Measurements from ENCODE around the gene RXRA. TPM values are rescaled to one million over a fixed set of nuclear protein-coding genes. Genes with fewer than 3 reads are reported as not detected.

Gene RXRA
- total RNA-seq, 1 donor from 2014 or later = 33.4 TPM

DNA sequence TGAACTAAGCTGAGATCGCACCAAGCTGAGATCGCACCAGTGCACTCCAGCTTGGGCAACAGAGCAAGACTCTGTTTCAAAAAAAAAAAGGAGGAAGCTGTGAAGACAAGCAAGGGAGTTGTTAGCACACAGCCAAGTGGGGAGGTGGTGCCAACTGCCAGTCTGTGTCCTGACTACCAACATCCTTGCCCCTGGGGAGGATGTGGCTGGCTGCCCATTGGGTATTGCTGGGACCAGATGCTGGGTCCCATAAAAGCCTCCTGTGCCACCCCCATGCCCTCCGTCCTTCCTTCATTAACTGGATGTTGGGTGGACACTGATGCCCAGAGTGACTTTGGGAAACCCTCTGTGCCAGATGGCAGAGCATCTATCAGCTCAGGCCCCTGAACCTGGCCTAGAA is 158.2 kb downstream of the RXRA start:
- H3K9ac ChIP-seq (ENCODE audit: low read length) = no peak overlapping the region

DNA sequence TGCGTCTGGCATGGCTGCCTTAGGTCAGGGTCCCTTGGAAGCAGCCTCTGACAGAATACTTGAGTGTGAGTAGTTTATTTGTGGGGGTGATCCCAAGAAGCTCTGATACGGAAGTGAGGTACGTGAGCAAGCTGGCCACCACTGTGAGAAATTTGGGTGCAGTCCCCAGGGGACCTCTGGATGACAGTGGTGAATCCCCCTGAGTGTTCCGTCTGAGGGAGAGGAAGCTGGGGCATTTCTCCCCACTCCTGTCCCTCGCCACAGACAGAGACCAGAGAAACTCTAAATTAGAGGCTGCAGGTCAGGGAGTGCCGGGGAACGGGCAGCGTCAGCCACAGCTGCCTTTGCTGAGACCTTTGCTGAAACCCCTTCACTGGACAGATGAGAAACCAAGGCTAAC is 159.4 kb downstream of the RXRA start:
- Histone ChIP-seq H3K4me1 (ENCODE audit: insufficient read depth, low read length) (peaks cover 4% of the 10 kb centered on the region), H3K9ac (ENCODE audit: low read length) (no peak overlapping the region), H3K27ac (ENCODE audit: low read depth, low read length) (no peak overlapping the region), H3K27me3 (ENCODE audit: insufficient read depth, low read length) (peaks cover 2% of the 10 kb centered on the region), H3K4me3 (ENCODE audit: insufficient read depth, low read depth, low read length) (no peak overlapping the region), H3K79me2 (ENCODE audit: insufficient read depth, low read length) (no peaks in the 10 kb centered on the region), H2AFZ (ENCODE audit: low read depth, low read length) (no peak overlapping the region), H3K36me3 (ENCODE audit: insufficient read depth, low read length) (no peaks in the 10 kb centered on the region), H3K4me2 (ENCODE audit: low read length) (no peak overlapping the region), H4K20me1 (ENCODE audit: insufficient read depth, low read length) (no peaks in the 10 kb centered on the region), H3K9me3 (ENCODE audit: insufficient read depth, low read depth, low read length) (no peaks in the 10 kb centered on the region)
- Mint-ChIP-seq H3K27me3 (ENCODE audit: low read depth, unreplicated experiment) (peaks cover 60% of the 10 kb centered on the region), H3K4me3 (ENCODE audit: unreplicated experiment) (no peak overlapping the region), H3K9me3 (ENCODE audit: unreplicated experiment) (peaks cover 17% of the 10 kb centered on the region), H3K36me3 (ENCODE audit: low read depth, unreplicated experiment) (peaks cover 10% of the 10 kb centered on the region), H3K27ac (ENCODE audit: unreplicated experiment) (no peak overlapping the region), H3K4me1 (ENCODE audit: low read depth, unreplicated experiment) (no peaks in the 10 kb centered on the region)
- no peak for TF ChIP-seq EZH2 (IDR thresholded peaks at IDR 0.05; ENCODE audit: insufficient read depth, low read length)
- TF ChIP-seq, protein P1, sequence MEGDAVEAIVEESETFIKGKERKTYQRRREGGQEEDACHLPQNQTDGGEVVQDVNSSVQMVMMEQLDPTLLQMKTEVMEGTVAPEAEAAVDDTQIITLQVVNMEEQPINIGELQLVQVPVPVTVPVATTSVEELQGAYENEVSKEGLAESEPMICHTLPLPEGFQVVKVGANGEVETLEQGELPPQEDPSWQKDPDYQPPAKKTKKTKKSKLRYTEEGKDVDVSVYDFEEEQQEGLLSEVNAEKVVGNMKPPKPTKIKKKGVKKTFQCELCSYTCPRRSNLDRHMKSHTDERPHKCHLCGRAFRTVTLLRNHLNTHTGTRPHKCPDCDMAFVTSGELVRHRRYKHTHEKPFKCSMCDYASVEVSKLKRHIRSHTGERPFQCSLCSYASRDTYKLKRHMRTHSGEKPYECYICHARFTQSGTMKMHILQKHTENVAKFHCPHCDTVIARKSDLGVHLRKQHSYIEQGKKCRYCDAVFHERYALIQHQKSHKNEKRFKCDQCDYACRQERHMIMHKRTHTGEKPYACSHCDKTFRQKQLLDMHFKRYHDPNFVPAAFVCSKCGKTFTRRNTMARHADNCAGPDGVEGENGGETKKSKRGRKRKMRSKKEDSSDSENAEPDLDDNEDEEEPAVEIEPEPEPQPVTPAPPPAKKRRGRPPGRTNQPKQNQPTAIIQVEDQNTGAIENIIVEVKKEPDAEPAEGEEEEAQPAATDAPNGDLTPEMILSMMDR (IDR thresholded peaks at IDR 0.05; ENCODE audit: insufficient read depth, low read depth, low read length) = no peak
- DNase-seq (ENCODE audit: low read depth) = no peak
- FAIRE-seq = no peak

More for the DNA sequence above, 158.2 kb downstream of the RXRA start:
- Mint-ChIP-seq H3K9me3 (ENCODE audit: unreplicated experiment) (peaks cover 14% of the 10 kb centered on the region), H3K36me3 (ENCODE audit: low read depth, unreplicated experiment) (peaks cover 7% of the 10 kb centered on the region), H3K4me3 (ENCODE audit: unreplicated experiment) (no peak overlapping the region), H3K4me1 (ENCODE audit: low read depth, unreplicated experiment) (no peaks in the 10 kb centered on the region), H3K27me3 (ENCODE audit: low read depth, unreplicated experiment) (peaks cover 54% of the 10 kb centered on the region), H3K27ac (ENCODE audit: unreplicated experiment) (no peak overlapping the region)
- DNase-seq (ENCODE audit: low read depth) (no peak), FAIRE-seq (no peak)
- H4K20me1 ChIP-seq (ENCODE audit: insufficient read depth, low read length) = no peaks in the 10 kb centered on the region
- H3K79me2 ChIP-seq (ENCODE audit: insufficient read depth, low read length) = no peaks in the 10 kb centered on the region
- peaks cover 2% of the 10 kb centered on the region for H3K27me3 ChIP-seq (ENCODE audit: insufficient read depth, low read length)
- TF ChIP-seq EZH2 (IDR thresholded peaks at IDR 0.05; ENCODE audit: insufficient read depth, low read length) = no peak
- TF ChIP-seq, protein P1 (IDR thresholded peaks at IDR 0.05; ENCODE audit: insufficient read depth, low read depth, low read length) = no peak
- peaks cover 4% of the 10 kb centered on the region for H3K4me1 ChIP-seq (ENCODE audit: insufficient read depth, low read length)
- no peak overlapping the region for H3K4me2 ChIP-seq (ENCODE audit: low read length)
- no peaks in the 10 kb centered on the region for H3K9me3 ChIP-seq (ENCODE audit: insufficient read depth, low read depth, low read length)
- no peaks in the 10 kb centered on the region for H3K36me3 ChIP-seq (ENCODE audit: insufficient read depth, low read length)
- H3K27ac ChIP-seq (ENCODE audit: low read depth, low read length) = no peak overlapping the region
- no peak overlapping the region for H3K4me3 ChIP-seq (ENCODE audit: insufficient read depth, low read depth, low read length)
- H2AFZ ChIP-seq (ENCODE audit: low read depth, low read length) = no peak overlapping the region

DNA sequence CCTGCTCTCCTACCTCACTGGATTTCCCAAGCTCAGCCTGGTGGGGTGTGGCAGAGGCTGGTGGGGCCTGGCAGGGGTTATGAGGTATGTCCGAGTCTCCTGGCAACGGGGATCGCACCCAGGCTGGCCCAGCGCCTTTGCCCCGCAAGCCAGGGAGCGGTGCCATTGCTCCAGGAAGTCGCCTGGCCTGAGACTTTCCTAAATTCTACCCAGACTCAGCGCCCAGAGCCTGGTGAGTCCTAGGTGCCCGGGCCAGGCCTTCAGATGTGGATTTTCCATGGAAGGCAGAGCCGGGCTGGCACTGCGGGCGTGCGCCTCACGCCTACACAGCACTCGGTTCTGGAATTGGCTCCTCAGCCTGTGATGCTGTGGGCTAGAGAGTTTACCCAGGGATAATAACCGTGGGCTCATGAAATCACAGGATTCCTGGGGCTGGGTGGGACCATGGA is 159.9 kb downstream of the RXRA start:
- H3K9me3 ChIP-seq (ENCODE audit: insufficient read depth, low read depth, low read length) = no peaks in the 10 kb centered on the region
- peaks cover 2% of the 10 kb centered on the region for H3K27me3 ChIP-seq (ENCODE audit: insufficient read depth, low read length)
- H4K20me1 ChIP-seq (ENCODE audit: insufficient read depth, low read length) = no peaks in the 10 kb centered on the region
- Mint-ChIP-seq H3K27ac (ENCODE audit: unreplicated experiment) (no peak overlapping the region), H3K4me1 (ENCODE audit: low read depth, unreplicated experiment) (no peaks in the 10 kb centered on the region), H3K9me3 (ENCODE audit: unreplicated experiment) (peaks cover 17% of the 10 kb centered on the region), H3K27me3 (ENCODE audit: low read depth, unreplicated experiment) (peaks cover 62% of the 10 kb centered on the region), H3K4me3 (ENCODE audit: unreplicated experiment) (no peak overlapping the region), H3K36me3 (ENCODE audit: low read depth, unreplicated experiment) (peaks cover 10% of the 10 kb centered on the region)
- H3K9ac ChIP-seq (ENCODE audit: low read length) = no peak overlapping the region
- H3K4me2 ChIP-seq (ENCODE audit: low read length) = no peak overlapping the region
- no peaks in the 10 kb centered on the region for H3K79me2 ChIP-seq (ENCODE audit: insufficient read depth, low read length)
- peaks cover 4% of the 10 kb centered on the region for H3K4me1 ChIP-seq (ENCODE audit: insufficient read depth, low read length)
- H3K4me3 ChIP-seq (ENCODE audit: insufficient read depth, low read depth, low read length) = no peak overlapping the region
- H2AFZ ChIP-seq (ENCODE audit: low read depth, low read length) = no peak overlapping the region
- no peak for TF ChIP-seq EZH2 (IDR thresholded peaks at IDR 0.05; ENCODE audit: insufficient read depth, low read length)
- TF ChIP-seq, protein P1 (IDR thresholded peaks at IDR 0.05; ENCODE audit: insufficient read depth, low read depth, low read length) = no peak
- DNase-seq (ENCODE audit: low read depth) (no peak), FAIRE-seq (no peak)
- no peaks in the 10 kb centered on the region for H3K36me3 ChIP-seq (ENCODE audit: insufficient read depth, low read length)
- H3K27ac ChIP-seq (ENCODE audit: low read depth, low read length) = no peak overlapping the region

Data from astrocyte (in vitro differentiated cells and primary cell).